Motor neuron (in vitro differentiated cells): Measurements from ENCODE around the gene PLA2G2D. TPM values are rescaled to one million over a fixed set of nuclear protein-coding genes. Genes with fewer than 3 reads are reported as not detected.
A peak's percentile ranks its signal among the peaks of the same experiment; 100 is the strongest.

Experiments used
- ATAC-seq, 8 experiments: fragments of 200-7000 bp; cut with Tn5 transposase; replicated peaks in 6 of 8; 2 replicates each; pipeline ENCODE4 v1.8.0; 2021; ENCODE audit warnings: mild to moderate bottlenecking in 8 of 8, moderate library complexity in 8 of 8
- H3K27ac ChIP-seq, 2 donors: fragments of 250-450 bp; sonication (Bioruptor Pico); 2 replicates each; pipeline ENCODE4 v1.9.0; 2021; ENCODE audit warnings: antibody characterized with exemption in 2 of 2, mild to moderate bottlenecking in 2 of 2, moderate library complexity in 1 of 2
- H3K4me1 ChIP-seq, 2 donors: fragments of 250-450 bp; sonication (Bioruptor Pico); replicated peaks in 1 of 2; 2 replicates each; pipeline ENCODE4 v1.6.1; 2021; ENCODE audit warnings: antibody characterized with exemption in 2 of 2, mild to moderate bottlenecking in 2 of 2, moderate library complexity in 1 of 2
- H3K4me3 ChIP-seq, 5 donors: fragments of 250-450 bp; sonication (Bioruptor Pico); 2 replicates each; pipeline ENCODE4 v1.9.0; 2021; ENCODE audit warnings: antibody characterized with exemption in 5 of 5, mild to moderate bottlenecking in 5 of 5, moderate library complexity in 4 of 5
- WGBS, 10 experiments: fragments of 450-650 bp; shearing (Covaris generic); methylation state at CpG; one replicate each; pipeline ENCODE4 v1.0.0; 2022; 5-methylcytosine and 5-hydroxymethylcytosine counted together
- in situ Hi-C, 9 experiments: fragments of 400-800 bp; cut with MboI; loops; one replicate each; pipeline ENCODE4 v1.15.0; 2021; ENCODE audit warnings: low sequenced_read_pairs in 9 of 9, low pct_unique_long_range_greater_than_20kb in 2 of 9; ENCODE audit not compliant: unreplicated experiment in 9 of 9
- total RNA-seq, 8 experiments: library from RNA; unstranded; fragments of 300-600 nt; gene quantifications; 2 replicates each; pipeline versions ENCODE4 v1.2.3 to v1.2.4, GENCODE V29; 2022

Gene PLA2G2D
- total RNA-seq, 8 experiments from 2014 or later, result 0.09 to 1.0 (median 0.21) TPM; not detected in 3

DNA sequence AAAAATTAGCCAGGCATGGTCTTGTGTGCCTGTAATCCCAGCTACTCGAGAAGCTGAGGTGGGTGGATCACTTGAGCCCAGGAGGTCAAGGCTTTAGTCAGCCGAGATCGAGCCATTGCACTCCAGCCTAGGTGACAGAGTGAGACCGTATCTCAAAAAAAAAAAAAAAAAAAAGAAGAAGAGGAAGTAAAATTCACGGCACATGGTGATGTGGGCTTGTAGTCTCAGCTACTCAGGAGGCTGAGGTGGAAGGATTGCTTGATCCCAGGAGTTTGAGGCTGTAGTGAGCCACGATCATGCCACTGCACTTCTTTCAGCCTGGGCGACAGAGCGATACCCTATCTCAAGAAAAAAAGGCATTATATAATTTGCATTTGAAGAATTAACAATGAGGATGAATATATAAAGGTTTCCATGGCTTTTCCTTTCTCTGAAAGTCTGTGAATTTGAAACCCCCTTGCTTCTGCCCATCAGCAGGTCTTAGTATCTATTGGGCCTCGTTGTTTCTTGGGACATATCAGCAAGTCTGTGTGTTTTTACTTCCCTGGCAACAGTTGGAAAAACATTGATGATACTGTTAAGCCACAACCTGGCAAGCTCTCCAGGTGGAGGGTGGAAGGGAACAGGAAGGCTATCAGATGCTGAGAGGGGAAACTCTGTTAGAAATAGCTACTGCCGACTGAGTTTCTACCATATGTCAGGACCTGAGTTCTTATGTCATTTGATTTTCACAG is 4.6 kb upstream of the PLA2G2D start:
- in situ Hi-C loops, result no loop called here
- Histone ChIP-seq H3K27ac (no peak overlapping the region), H3K4me3 (no peak overlapping the region), H3K4me1 (peaks cover 0 to 6% of the 10 kb centered on the region in 2 donors)
- WGBS, 10 experiments, result 47 to 94% (median 74%) methylated on average over 2 to 10 of the region's 10 CpGs; no CpG with 5 or more reads in 1 of the 10 experiments
- peak in 1 of 8 experiments; percentile 5 for ATAC-seq

- peaks cover 0 to 6% of the 10 kb centered on the region in 2 donors for H3K4me1 ChIP-seq
- no peak overlapping the region for H3K27ac ChIP-seq
- WGBS, 10 experiments, result 85 to 100% (median 90%) methylated on average over 2 to 4 of the region's 4 CpGs; no CpG with 5 or more reads in 5 of the 10 experiments
- in situ Hi-C loops, result no loop called here
- ATAC-seq, result no peak
- H3K4me3 ChIP-seq, result no peak overlapping the region
Observed at GRCh38 chr1:20120796-20121195, 1.5 kb upstream of the PLA2G2D start.

DNA sequence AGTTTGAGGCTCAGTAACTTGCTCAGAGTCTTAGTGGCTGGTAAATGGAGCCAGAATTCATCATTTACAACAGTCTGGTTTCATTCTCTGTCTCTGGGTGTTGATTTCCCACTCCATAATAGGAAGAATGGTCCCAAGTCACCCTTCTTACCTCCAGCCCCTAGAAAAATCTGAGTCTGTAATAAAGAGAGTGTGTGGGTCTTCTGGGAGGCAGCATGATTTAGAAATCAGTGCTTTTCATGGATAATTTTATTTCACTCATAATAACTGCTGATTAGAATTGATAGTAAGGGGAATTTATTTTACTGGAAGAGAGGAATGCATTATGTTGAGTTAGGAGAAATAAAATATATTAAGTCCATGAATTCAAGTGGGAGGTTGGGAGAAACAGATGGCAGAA is 2.1 kb downstream of the PLA2G2D start:
- H3K27ac ChIP-seq, result no peak overlapping the region
- in situ Hi-C loops, result no loop called here
- no peaks in the 10 kb centered on the region for H3K4me1 ChIP-seq
- H3K4me3 ChIP-seq, result no peak overlapping the region
- no peak for ATAC-seq

DNA sequence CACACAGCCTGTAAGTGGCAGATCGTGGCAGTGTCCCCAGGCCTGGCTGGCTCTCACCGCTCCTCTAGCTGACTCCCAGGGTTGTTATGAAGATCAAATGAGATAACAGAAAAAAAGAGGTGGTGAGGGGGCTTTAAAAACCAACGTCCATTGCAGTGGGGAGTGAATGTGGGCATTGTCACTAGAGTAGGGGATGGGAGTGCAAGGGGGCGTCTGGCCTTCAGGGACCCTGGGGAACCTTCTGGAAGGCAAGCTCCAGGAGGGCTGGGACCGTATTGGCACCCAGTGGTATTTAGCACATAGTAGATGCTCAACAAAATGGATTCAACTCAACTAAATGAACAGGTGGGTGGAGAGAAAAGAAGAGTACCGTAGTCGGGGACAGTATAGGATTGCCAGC is 3.4 kb downstream of the PLA2G2D start:
- Histone ChIP-seq H3K4me1 (no peaks in the 10 kb centered on the region), H3K27ac (no peak overlapping the region), H3K4me3 (no peak overlapping the region)
- no peak for ATAC-seq
- in situ Hi-C loops, result no loop called here
- 58 to 100% (median 82%) methylated on average over 1 to 7 of the region's 7 CpGs; no CpG with 5 or more reads in 4 of the 10 experiments for WGBS, 10 experiments

GRCh38 chr1:20115479-20115878 is 3.9 kb downstream of the PLA2G2D start:
- ATAC-seq, result no peak
- Histone ChIP-seq H3K4me1 (no peaks in the 10 kb centered on the region), H3K4me3 (no peak overlapping the region), H3K27ac (no peak overlapping the region)
- in situ Hi-C loops, result no loop called here
- 67 to 100% (median 82%) methylated on average over 1 to 4 of the region's 4 CpGs; no CpG with 5 or more reads in 2 of the 10 experiments for WGBS, 10 experiments

DNA sequence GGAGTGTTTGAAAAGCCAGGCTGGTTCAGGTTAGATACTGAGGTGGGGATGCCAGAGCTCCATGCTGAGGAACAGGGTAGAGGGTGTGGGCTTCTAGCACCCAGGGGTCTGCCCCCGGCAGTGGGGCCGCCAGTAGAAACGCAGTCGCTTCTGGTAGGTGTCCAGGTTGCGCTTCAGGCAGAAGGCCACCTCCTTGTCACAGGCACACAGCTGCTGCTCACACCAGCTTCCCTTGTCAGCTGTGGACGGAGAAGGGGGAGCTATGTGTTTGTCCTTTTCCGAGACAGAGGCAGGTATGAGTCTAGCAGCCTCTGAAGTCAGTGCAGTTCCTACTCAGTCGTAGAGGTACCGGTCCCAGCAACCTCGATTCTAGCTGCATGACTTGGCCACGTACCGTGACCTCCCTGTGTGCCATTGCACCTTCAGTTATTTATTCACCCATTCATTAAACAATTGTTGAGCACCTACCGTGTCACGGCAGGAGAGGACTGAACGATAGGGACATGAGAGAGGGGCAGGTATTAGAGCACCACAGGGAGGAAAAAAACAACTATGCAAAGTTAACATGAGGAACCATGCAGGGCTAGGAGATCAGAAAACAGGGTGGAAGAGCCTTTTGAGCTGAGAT is 5.2 kb downstream of the PLA2G2D start:
- Histone ChIP-seq H3K4me1 (peaks cover 0 to 2% of the 10 kb centered on the region in 2 donors), H3K27ac (no peak overlapping the region), H3K4me3 (no peak overlapping the region)
- no peak for ATAC-seq
- in situ Hi-C loops, result no loop called here
- WGBS, 10 experiments, result 60 to 93% (median 75%) methylated on average over 2 to 11 of the region's 15 CpGs; no CpG with 5 or more reads in 1 of the 10 experiments

- WGBS, 10 experiments, result 40 to 100% (median 81%) methylated on average over 1 to 2 of the region's 3 CpGs; no CpG with 5 or more reads in 5 of the 10 experiments
- peak in 2 of 8 experiments; percentile 19 to 34 for ATAC-seq
- Histone ChIP-seq H3K27ac (no peak overlapping the region), H3K4me3 (no peak overlapping the region), H3K4me1 (peaks cover 9 to 11% of the 10 kb centered on the region in 2 donors)
- in situ Hi-C loops, result no loop called here
Observed at GRCh38 chr1:20112279-20113000, 6.9 kb downstream of the PLA2G2D start.

DNA sequence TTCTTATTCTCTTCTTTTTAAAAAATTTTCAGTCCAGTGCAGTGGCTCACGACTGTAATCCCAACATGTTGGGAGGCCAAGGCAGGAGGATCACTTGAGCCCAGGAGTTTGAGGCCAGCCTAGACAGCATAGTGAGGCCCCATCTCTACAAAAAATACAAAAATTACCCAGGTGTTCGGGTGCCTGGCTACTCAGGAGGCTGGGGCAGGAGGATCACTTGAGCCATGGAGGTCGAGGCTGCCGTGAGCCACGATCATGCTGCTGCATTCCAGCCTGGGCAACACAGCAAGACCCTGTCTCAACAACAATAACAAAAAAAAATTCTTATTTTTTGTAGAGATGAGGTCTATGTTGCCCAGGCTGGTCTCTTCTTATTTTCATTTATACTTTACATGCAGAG is 7.9 kb downstream of the PLA2G2D start:
- Histone ChIP-seq H3K4me1 (peaks cover 9 to 11% of the 10 kb centered on the region in 2 donors), H3K4me3 (no peak overlapping the region), H3K27ac (no peak overlapping the region)
- in situ Hi-C loops, result no loop called here
- WGBS, 10 experiments, result 60 to 95% (median 90%) methylated on average over 1 to 5 of the region's 5 CpGs; no CpG with 5 or more reads in 1 of the 10 experiments
- ATAC-seq, result no peak

DNA sequence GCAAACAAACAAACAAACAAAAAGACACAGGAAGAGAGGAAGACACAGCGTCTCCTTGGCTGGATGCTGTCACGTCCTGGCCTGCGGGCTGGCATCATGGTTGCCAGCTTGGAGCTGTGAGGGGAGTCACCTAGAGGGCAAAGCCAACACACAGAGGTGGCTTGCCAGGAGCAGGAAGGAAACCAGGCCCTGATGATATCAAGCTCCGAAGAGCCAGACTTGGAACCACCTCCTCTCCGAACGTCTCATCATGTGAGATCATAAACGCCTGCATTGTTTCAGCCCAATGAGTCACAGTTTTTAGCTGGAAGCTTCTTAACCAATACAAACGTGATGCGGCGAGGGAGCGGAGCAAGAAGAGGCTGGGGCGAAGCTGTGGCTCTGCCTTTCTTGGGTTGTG is 8.7 kb downstream of the PLA2G2D start:
- H3K4me3 ChIP-seq, result no peak overlapping the region
- 3 to 100% (median 89%) methylated on average over 2 to 12 of the region's 12 CpGs; no CpG with 5 or more reads in 3 of the 10 experiments for WGBS, 10 experiments
- peak in 2 of 8 experiments; percentile 20 to 94 for ATAC-seq
- H3K4me1 ChIP-seq, result peaks cover 9 to 11% of the 10 kb centered on the region in 2 donors
- in situ Hi-C loops, result no loop called here
- H3K27ac ChIP-seq, result no peak overlapping the region

DNA sequence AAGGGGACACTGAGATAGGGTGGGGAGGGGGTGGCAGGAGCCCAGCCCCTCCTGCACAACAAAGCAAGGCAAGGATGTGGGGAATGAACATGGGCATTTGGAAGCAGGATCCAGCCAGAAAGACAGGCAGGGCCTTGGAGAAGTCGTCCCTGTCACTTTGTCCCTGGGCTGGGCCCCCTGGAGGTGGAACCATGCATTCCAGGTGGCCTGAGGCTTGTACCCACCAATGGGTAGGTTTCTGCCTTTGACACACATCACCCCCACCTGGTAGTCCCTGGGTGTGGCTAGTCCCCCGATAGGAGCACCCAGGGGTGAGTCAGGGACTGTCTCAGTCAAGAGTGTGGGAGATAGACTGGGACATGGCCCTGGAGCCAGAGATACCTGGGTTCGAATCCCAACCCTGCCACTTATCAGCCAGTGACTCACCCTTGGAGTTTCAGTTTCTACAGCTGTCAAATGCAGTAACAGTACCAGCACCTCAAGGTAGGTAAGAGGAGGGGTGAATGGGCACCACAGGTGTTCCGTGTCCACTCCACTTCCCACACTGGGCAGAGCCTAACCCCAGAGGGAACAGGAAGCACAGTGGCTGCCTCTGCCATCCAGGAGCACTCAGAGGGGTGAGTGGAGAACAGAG is 10.0 kb downstream of the PLA2G2D start:
- Histone ChIP-seq H3K4me1 (peaks cover 9 to 11% of the 10 kb centered on the region in 2 donors), H3K27ac (peak overlapping the region in 1 of 2 donors; percentile 4), H3K4me3 (no peak overlapping the region)
- ATAC-seq, result no peak
- in situ Hi-C loops, result no loop called here
- WGBS, 10 experiments, result 40 to 100% (median 71%) methylated on average over 1 to 2 of the region's 4 CpGs; no CpG with 5 or more reads in 6 of the 10 experiments

- in situ Hi-C loops, result no loop called here
- Histone ChIP-seq H3K4me1 (peaks cover 9 to 11% of the 10 kb centered on the region in 2 donors), H3K27ac (peak overlapping the region in 1 of 2 donors; percentile 4), H3K4me3 (no peak overlapping the region)
- peak in 2 of 8 experiments; percentile 16 to 50 for ATAC-seq
- WGBS, 10 experiments, result 50 to 84% (median 63%) methylated on average over 1 to 5 of the region's 5 CpGs; no CpG with 5 or more reads in 2 of the 10 experiments
Observed at GRCh38 chr1:20108366-20109123, 10.8 kb downstream of the PLA2G2D start.

DNA sequence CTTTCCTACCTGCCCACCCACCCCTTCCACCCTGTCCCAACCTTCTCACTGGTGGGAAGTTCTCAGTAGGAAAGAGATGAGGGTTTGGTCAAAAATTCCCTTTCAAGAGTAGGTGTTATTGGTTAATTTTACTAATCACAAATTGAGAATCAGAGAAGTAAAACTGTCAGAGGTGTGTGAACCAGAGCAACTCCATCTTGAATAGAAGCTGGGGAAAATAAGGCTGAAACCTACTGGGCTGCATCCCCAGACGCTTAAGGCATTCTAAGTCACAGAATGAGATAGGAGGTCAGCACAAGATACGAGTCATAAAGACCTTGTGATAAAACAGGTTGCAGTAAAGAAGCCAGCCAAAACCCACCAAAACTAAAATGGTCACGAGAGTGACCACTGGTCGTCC is 11.5 kb downstream of the PLA2G2D start:
- H3K4me3 ChIP-seq, result no peak overlapping the region
- no peak for ATAC-seq
- no peak overlapping the region for H3K27ac ChIP-seq
- peaks cover 9 to 11% of the 10 kb centered on the region in 2 donors for H3K4me1 ChIP-seq
- 44 to 100% (median 78%) methylated on average over 1 to 4 of the region's 4 CpGs; no CpG with 5 or more reads in 3 of the 10 experiments for WGBS, 10 experiments
- in situ Hi-C loops, result no loop called here
